Measurements from ENCODE around the gene C1QTNF2. TPM values are rescaled to one million over a fixed set of nuclear protein-coding genes. Genes with fewer than 3 reads are reported as not detected.

Gene C1QTNF2
- total and polyA plus RNA-seq, 2 donors (not counting 1 experiment from before 2014, with no cell fraction given) = 2.3 TPM

- H3K27me3 ChIP-seq (ENCODE audit: control insufficient read depth, insufficient read depth, low read length) = no peaks in the 10 kb centered on the region
- no peaks in the 10 kb centered on the region for H3K79me2 ChIP-seq (ENCODE audit: control insufficient read depth, insufficient read depth, low read length)
- no peak for TF ChIP-seq EZH2 (IDR thresholded peaks at IDR 0.05; ENCODE audit: low read length, missing control alignments)
- TF ChIP-seq CTCF (conservative IDR thresholded peaks at IDR 0.05 in 1 of 2, IDR thresholded peaks at IDR 0.05 in 1 of 2; ENCODE audit: low read depth in 1 of 2, low read length in 2 of 2) = no peak
- H4K20me1 ChIP-seq (ENCODE audit: control insufficient read depth, extremely low read depth, insufficient read depth, low read length) = no peaks in the 10 kb centered on the region
- no peaks in the 10 kb centered on the region for H3K4me1 ChIP-seq (ENCODE audit: control insufficient read depth, extremely low read depth, insufficient read depth, low read length)
- no peaks in the 10 kb centered on the region for H3K9me3 ChIP-seq (ENCODE audit: control insufficient read depth, insufficient read depth, low read depth, low read length)
- no peak for DNase-seq (ENCODE audit: low read depth in 2 of 2)
- no peak overlapping the region for H3K9ac ChIP-seq (ENCODE audit: insufficient read depth, low read length)
- H3K4me2 ChIP-seq (ENCODE audit: extremely low read depth, insufficient read depth, low read length) = no peak overlapping the region
- no peak overlapping the region for H3K27ac ChIP-seq (ENCODE audit: insufficient read depth, low read length)
- no peaks in the 10 kb centered on the region for H3K36me3 ChIP-seq (ENCODE audit: control insufficient read depth, insufficient read depth, low read length)
- H3K4me3 ChIP-seq (replicated peaks in 1 of 4; ENCODE audit: control extremely low read depth in 1 of 4, insufficient read depth in 1 of 4, low read depth in 3 of 4, low read length in 4 of 4) = no peak overlapping the region
- H2AFZ ChIP-seq (ENCODE audit: low read length) = no peak overlapping the region
These were observed 9.1 kb upstream of the C1QTNF2 start for GRCh38 chr5:160379511-160379910.

GRCh38 chr5:160378330-160378729 is 7.9 kb upstream of the C1QTNF2 start:
- no peak overlapping the region for H3K9ac ChIP-seq (ENCODE audit: insufficient read depth, low read length)
- no peaks in the 10 kb centered on the region for H3K79me2 ChIP-seq (ENCODE audit: control insufficient read depth, insufficient read depth, low read length)
- no peaks in the 10 kb centered on the region for H3K27me3 ChIP-seq (ENCODE audit: control insufficient read depth, insufficient read depth, low read length)
- H3K4me3 ChIP-seq (replicated peaks in 1 of 4; ENCODE audit: control extremely low read depth in 1 of 4, insufficient read depth in 1 of 4, low read depth in 3 of 4, low read length in 4 of 4) = no peak overlapping the region
- no peak for DNase-seq (ENCODE audit: low read depth in 2 of 2)
- H3K36me3 ChIP-seq (ENCODE audit: control insufficient read depth, insufficient read depth, low read length) = no peaks in the 10 kb centered on the region
- no peaks in the 10 kb centered on the region for H4K20me1 ChIP-seq (ENCODE audit: control insufficient read depth, extremely low read depth, insufficient read depth, low read length)
- TF ChIP-seq CTCF (conservative IDR thresholded peaks at IDR 0.05 in 1 of 2, IDR thresholded peaks at IDR 0.05 in 1 of 2; ENCODE audit: low read depth in 1 of 2, low read length in 2 of 2) = no peak
- TF ChIP-seq EZH2 (IDR thresholded peaks at IDR 0.05; ENCODE audit: low read length, missing control alignments) = no peak
- no peaks in the 10 kb centered on the region for H3K4me1 ChIP-seq (ENCODE audit: control insufficient read depth, extremely low read depth, insufficient read depth, low read length)
- H3K27ac ChIP-seq (ENCODE audit: insufficient read depth, low read length) = no peak overlapping the region
- no peak overlapping the region for H2AFZ ChIP-seq (ENCODE audit: low read length)
- H3K4me2 ChIP-seq (ENCODE audit: extremely low read depth, insufficient read depth, low read length) = no peak overlapping the region
- H3K9me3 ChIP-seq (ENCODE audit: control insufficient read depth, insufficient read depth, low read depth, low read length) = no peaks in the 10 kb centered on the region

- H3K4me1 ChIP-seq (ENCODE audit: control insufficient read depth, extremely low read depth, insufficient read depth, low read length) = no peaks in the 10 kb centered on the region
These were observed 7.2 kb upstream of the C1QTNF2 start for GRCh38 chr5:160377651-160378050.

More at GRCh38 chr5:160377651-160378050, 7.2 kb upstream of the C1QTNF2 start:
- Histone ChIP-seq H3K4me2 (ENCODE audit: extremely low read depth, insufficient read depth, low read length) (no peak overlapping the region), H3K4me3 (replicated peaks in 1 of 4; ENCODE audit: control extremely low read depth in 1 of 4, insufficient read depth in 1 of 4, low read depth in 3 of 4, low read length in 4 of 4) (no peak overlapping the region), H3K27ac (ENCODE audit: insufficient read depth, low read length) (no peak overlapping the region), H3K9me3 (ENCODE audit: control insufficient read depth, insufficient read depth, low read depth, low read length) (no peaks in the 10 kb centered on the region), H2AFZ (ENCODE audit: low read length) (no peak overlapping the region), H3K9ac (ENCODE audit: insufficient read depth, low read length) (no peak overlapping the region), H4K20me1 (ENCODE audit: control insufficient read depth, extremely low read depth, insufficient read depth, low read length) (no peaks in the 10 kb centered on the region), H3K36me3 (ENCODE audit: control insufficient read depth, insufficient read depth, low read length) (no peaks in the 10 kb centered on the region), H3K79me2 (ENCODE audit: control insufficient read depth, insufficient read depth, low read length) (no peaks in the 10 kb centered on the region), H3K27me3 (ENCODE audit: control insufficient read depth, insufficient read depth, low read length) (no peaks in the 10 kb centered on the region)
- TF ChIP-seq CTCF (conservative IDR thresholded peaks at IDR 0.05 in 1 of 2, IDR thresholded peaks at IDR 0.05 in 1 of 2; ENCODE audit: low read depth in 1 of 2, low read length in 2 of 2) (no peak), EZH2 (IDR thresholded peaks at IDR 0.05; ENCODE audit: low read length, missing control alignments) (no peak)
- no peak for DNase-seq (ENCODE audit: low read depth in 2 of 2)
